Karpas-422 (cell line): ENCODE data around the gene ZNF133. TPM values are rescaled to one million over a fixed set of nuclear protein-coding genes. Genes with fewer than 3 reads are reported as not detected.

Experiments
- small RNA-seq: library from RNA; depleted of rRNA; stranded (forward); fragments of <200 nt; gene quantifications from one replicate; pipeline ENCODE3, GENCODE V24; 2014
- total RNA-seq: library from RNA; depleted of rRNA; stranded (reverse); fragments of >200 nt; shearing (Covaris generic); gene quantifications from 2 replicates; pipeline ENCODE4 v1.2.3, GENCODE V29; 2014; ENCODE audit warnings: low replicate concordance; rRNA removed

The ZNF133 gene
- total RNA-seq, 1 experiment from 2014 or later: 19.5 TPM

Small RNA genes lying within 50 kb of the gene (small RNA-seq; reads per million reads assigned to genes)
- gene RN7SL14P (not detected), gene RNU2-56P (3.8 reads per million, percentile 73 among the genes with 10 or more reads in this experiment)

Other genes starting within 250 kb of the ZNF133 start
- not detected in 2 replicates for gene OVOL2, start 230.6 kb upstream of the ZNF133 start, total RNA-seq
- gene KAT14, start 150.7 kb upstream of the ZNF133 start, total RNA-seq: 14.5 and 18.6 TPM in 2 replicates
- gene PET117, start 150.7 kb upstream of the ZNF133 start, total RNA-seq: 4.9 and 12.2 TPM in 2 replicates
- 27.9 and 35.6 TPM in 2 replicates for gene DZANK1, start 178.5 kb downstream of the ZNF133 start, total RNA-seq
- 22.0 and 31.7 TPM in 2 replicates for gene POLR3F, start 178.9 kb downstream of the ZNF133 start, total RNA-seq
- 7.9 and 11.2 TPM in 2 replicates for gene RBBP9, start 208.7 kb downstream of the ZNF133 start, total RNA-seq
- gene SEC23B, start 219.4 kb downstream of the ZNF133 start, total RNA-seq: 39.3 and 45.4 TPM in 2 replicates